GM18505 (cell line): ENCODE data around the gene PRUNE2.
"Not testable (repeated sequence)": the region's sequence is repeated elsewhere in the genome, so short reads cannot be mapped to it uniquely, and the experiment has no call there.

Source experiments
- ATAC-seq: cut with Tn5 transposase; IDR thresholded peaks from one replicate; pipeline ENCODE4 v1.9.1; 2021; ENCODE audit not compliant: unreplicated experiment
- POLR2A ChIP-seq: IDR thresholded peaks from 4 replicates; pipeline ENCODE4 v1.6.1; 2011; ENCODE audit warnings: borderline replicate concordance; ENCODE audit not compliant: insufficient read depth, insufficient read length; ENCODE audit errors: extremely low read depth

Gene PRUNE2

GRCh38 chr9:76766126-76766525 lies 139.8 kb downstream of the PRUNE2 start:
- ATAC-seq = no peak
- TF ChIP-seq POLR2A = no peak

GRCh38 chr9:76764138-76764537 lies 141.8 kb downstream of the PRUNE2 start, which contains the start of gene PCA3:
PCA3 (plus strand) TSS chr9:76764438.
- no peak for TF ChIP-seq POLR2A
- no peak for ATAC-seq

GRCh38 chr9:76761448-76761847 lies 144.5 kb downstream of the PRUNE2 start:
- TF ChIP-seq POLR2A = no peak
- ATAC-seq = no peak

- ATAC-seq = no peak
- TF ChIP-seq POLR2A = no peak
These were observed 146.2 kb downstream of the PRUNE2 start for GRCh38 chr9:76759732-76760131.

- TF ChIP-seq POLR2A = no peak
- no peak for ATAC-seq
These were observed 147.4 kb downstream of the PRUNE2 start for GRCh38 chr9:76758476-76758875.

GRCh38 chr9:76756941-76757673 lies 148.8 kb downstream of the PRUNE2 start:
- ATAC-seq = no peak
- no peak for TF ChIP-seq POLR2A

GRCh38 chr9:76756268-76756640 lies 149.7 kb downstream of the PRUNE2 start:
- TF ChIP-seq POLR2A = no peak

GRCh38 chr9:76751001-76751400 lies 154.9 kb downstream of the PRUNE2 start:
- ATAC-seq = no peak
- TF ChIP-seq POLR2A = no peak

More at GRCh38 chr9:76756268-76756640, 149.7 kb downstream of the PRUNE2 start:
- ATAC-seq = no peak

GRCh38 chr9:76744336-76744735 lies 161.6 kb downstream of the PRUNE2 start:
- no peak for ATAC-seq
- no peak for TF ChIP-seq POLR2A

GRCh38 chr9:76743931-76744330 lies 162.0 kb downstream of the PRUNE2 start:
- no peak for ATAC-seq
- TF ChIP-seq POLR2A = no peak

- not testable (repeated sequence) for ATAC-seq
These were observed 163.0 kb downstream of the PRUNE2 start for GRCh38 chr9:76742890-76743289.

- ATAC-seq = no peak
- TF ChIP-seq POLR2A = no peak
These were observed 164.4 kb downstream of the PRUNE2 start for GRCh38 chr9:76741524-76741923.

- ATAC-seq = no peak
- no peak for TF ChIP-seq POLR2A
These were observed 167.5 kb downstream of the PRUNE2 start for GRCh38 chr9:76738402-76738801.

- ATAC-seq = no peak
- no peak for TF ChIP-seq POLR2A
These were observed 168.6 kb downstream of the PRUNE2 start for GRCh38 chr9:76737154-76737902.
